Fibroblast of lung (primary cell): ENCODE data around the gene CTNNB1.

Experiments used
- EZH2 ChIP-seq: IDR thresholded peaks from 2 replicates; pipeline ENCODE4 v1.5.1; 2012; ENCODE audit warnings: low read length, control low read depth, mild to moderate bottlenecking; ENCODE audit errors: missing control alignments
- TF ChIP-seq, protein P1 (sequence below), 2 donors: IDR thresholded peaks in 1 of 2; conservative IDR thresholded peaks in 1 of 2; 1 replicate in 1 of 2; 2 replicates in 1 of 2; pipeline ENCODE4 v1.5.1; 2011 to 2012; ENCODE audit warnings: low read length in 2 of 2, control low read depth in 1 of 2, inconsistent platforms in 1 of 2, low read depth in 1 of 2, mild to moderate bottlenecking in 1 of 2

DNA sequence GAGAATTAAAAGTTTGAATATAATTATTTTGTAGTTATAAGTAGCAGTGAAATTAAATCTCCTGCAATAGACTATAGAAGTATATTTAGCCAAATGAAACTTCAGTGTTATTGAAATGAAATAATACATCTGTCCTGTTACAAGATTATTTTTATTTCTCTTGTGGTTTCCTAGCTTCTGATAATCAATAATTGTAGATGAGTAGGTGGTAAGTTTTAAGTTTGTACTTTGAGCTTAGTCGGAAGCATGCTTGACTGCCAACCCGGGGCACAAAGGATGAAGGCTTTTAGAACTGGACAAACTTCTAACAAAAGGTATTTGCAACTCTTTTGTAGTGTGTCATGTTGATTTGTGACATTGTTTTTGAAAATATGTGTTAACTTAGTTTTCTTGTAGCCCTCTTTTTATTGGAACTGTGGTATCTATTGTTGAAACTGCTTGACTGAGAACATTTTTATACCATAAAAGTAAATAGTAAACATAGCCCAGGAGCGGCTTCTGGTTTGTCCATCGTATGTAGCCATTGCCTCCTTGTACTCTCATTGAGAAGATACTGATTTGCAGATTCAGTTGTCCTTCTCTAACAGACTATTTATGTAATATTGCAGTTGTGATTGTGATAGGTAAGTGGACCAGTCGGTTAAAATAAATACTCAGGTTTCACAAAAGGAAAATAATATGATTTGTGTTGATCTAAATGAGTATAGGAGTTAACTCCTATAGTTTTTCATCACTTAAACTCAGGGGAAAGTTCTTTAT is 2.9 kb downstream of the CTNNB1 start:
- TF ChIP-seq, protein P1, sequence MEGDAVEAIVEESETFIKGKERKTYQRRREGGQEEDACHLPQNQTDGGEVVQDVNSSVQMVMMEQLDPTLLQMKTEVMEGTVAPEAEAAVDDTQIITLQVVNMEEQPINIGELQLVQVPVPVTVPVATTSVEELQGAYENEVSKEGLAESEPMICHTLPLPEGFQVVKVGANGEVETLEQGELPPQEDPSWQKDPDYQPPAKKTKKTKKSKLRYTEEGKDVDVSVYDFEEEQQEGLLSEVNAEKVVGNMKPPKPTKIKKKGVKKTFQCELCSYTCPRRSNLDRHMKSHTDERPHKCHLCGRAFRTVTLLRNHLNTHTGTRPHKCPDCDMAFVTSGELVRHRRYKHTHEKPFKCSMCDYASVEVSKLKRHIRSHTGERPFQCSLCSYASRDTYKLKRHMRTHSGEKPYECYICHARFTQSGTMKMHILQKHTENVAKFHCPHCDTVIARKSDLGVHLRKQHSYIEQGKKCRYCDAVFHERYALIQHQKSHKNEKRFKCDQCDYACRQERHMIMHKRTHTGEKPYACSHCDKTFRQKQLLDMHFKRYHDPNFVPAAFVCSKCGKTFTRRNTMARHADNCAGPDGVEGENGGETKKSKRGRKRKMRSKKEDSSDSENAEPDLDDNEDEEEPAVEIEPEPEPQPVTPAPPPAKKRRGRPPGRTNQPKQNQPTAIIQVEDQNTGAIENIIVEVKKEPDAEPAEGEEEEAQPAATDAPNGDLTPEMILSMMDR (conservative IDR thresholded peaks at IDR 0.05 in 1 of 2, IDR thresholded peaks at IDR 0.05 in 1 of 2; ENCODE audit: low read depth in 1 of 2, low read length in 2 of 2), result no peak
- TF ChIP-seq EZH2, result no peak
